Thoracic aorta (tissue), 2 donors: ENCODE results near the gene MDM2. TPM values are rescaled to one million over a fixed set of nuclear protein-coding genes. Genes with fewer than 3 reads are reported as not detected.
"Not testable (repeated sequence)": the region's sequence is repeated elsewhere in the genome, so short reads cannot be mapped to it uniquely, and the experiment has no call there.

Source experiments
- ATAC-seq: fragments of 150-250 bp; one replicate; pipeline ENCODE4 v1.8.0; 2017; ENCODE audit warnings: low read depth; ENCODE audit not compliant: insufficient number of reproducible peaks, low FRiP score
- DNase-seq: peaks from one replicate; pipeline ENCODE4 v3.0.0-alpha.2; 2020; ENCODE audit warnings: low spot score
- H3K27ac ChIP-seq, 2 donors: fragments of 200-600 bp; sonication (generic); 1 replicate in 1 of 2; 2 replicates in 1 of 2; pipeline ENCODE4 v1.5.1; 2016; ENCODE audit warnings: mild to moderate bottlenecking in 2 of 2, moderate library complexity in 2 of 2
- H3K27me3 ChIP-seq: fragments of 200-600 bp; sonication (generic); replicated peaks from 2 replicates; pipeline ENCODE4 v1.6.0; 2016; ENCODE audit warnings: mild to moderate bottlenecking; ENCODE audit not compliant: insufficient read depth
- H3K36me3 ChIP-seq: fragments of 200-600 bp; sonication (generic); one replicate; pipeline ENCODE4 v1.5.1; 2016
- H3K4me1 ChIP-seq, 2 donors: fragments of 200-600 bp; sonication (generic); 1 replicate in 1 of 2; 2 replicates in 1 of 2; pipeline versions ENCODE4 v1.5.1 to v1.6.0; 2016; ENCODE audit warnings: low read depth in 2 of 2, mild to moderate bottlenecking in 1 of 2; ENCODE audit not compliant: control insufficient read depth in 1 of 2
- H3K4me3 ChIP-seq: fragments of 200-600 bp; sonication (generic); 2 replicates; pipeline ENCODE4 v1.5.1; 2016; ENCODE audit warnings: mild to moderate bottlenecking
- H3K9me3 ChIP-seq: fragments of 200-600 bp; sonication (generic); 2 replicates; pipeline ENCODE4 v1.5.1; 2016
- CTCF ChIP-seq: fragments of 200-600 bp; sonication (generic); IDR thresholded peaks from one replicate; pipeline ENCODE4 v1.5.1; 2019; ENCODE audit warnings: antibody characterized with exemption
- total RNA-seq, 2 donors: library from RNA; depleted of rRNA; stranded (reverse); fragments of >200 nt; gene quantifications; one replicate each; pipeline versions ENCODE4 v1.1.0 to v1.2.3, GENCODE V29; 2016

MDM2 gene
- total RNA-seq, 2 donors from 2014 or later: 62.0 to 101 TPM

- TF ChIP-seq CTCF: no peak
- H3K4me3 ChIP-seq: peak overlapping the region; percentile 100
- peaks cover 14% of the 10 kb centered on the region for H3K36me3 ChIP-seq
- ATAC-seq: peak; percentile 78
- H3K9me3 ChIP-seq: no peaks in the 10 kb centered on the region
- peak; percentile 50 for DNase-seq
- peaks cover 27 to 28% of the 10 kb centered on the region in 2 donors for H3K4me1 ChIP-seq
- H3K27me3 ChIP-seq: no peaks in the 10 kb centered on the region
- peak overlapping the region; percentile 99 to 100 for H3K27ac ChIP-seq
Observed at GRCh38 chr12:68808388-68809189, 612 bp downstream of the MDM2 start.

- Histone ChIP-seq H3K27me3 (no peaks in the 10 kb centered on the region), H3K36me3 (peaks cover 20% of the 10 kb centered on the region), H3K4me3 (peak overlapping the region; percentile 100), H3K4me1 (peaks cover 32 to 34% of the 10 kb centered on the region in 2 donors), H3K27ac (peak overlapping the region; percentile 99 to 100), H3K9me3 (no peaks in the 10 kb centered on the region)
- DNase-seq (no peak), ATAC-seq (no peak)
- no peak for TF ChIP-seq CTCF
Observed at GRCh38 chr12:68809190-68810026, 1.4 kb downstream of the MDM2 start.

- H3K9me3 ChIP-seq, DNase-seq, H3K27ac ChIP-seq, H3K27me3 ChIP-seq, ATAC-seq: not testable (repeated sequence)
- peaks cover 20% of the 10 kb centered on the region for H3K36me3 ChIP-seq
- peaks cover 38 to 40% of the 10 kb centered on the region in 2 donors for H3K4me1 ChIP-seq
- peak overlapping the region; percentile 100 for H3K4me3 ChIP-seq
Observed at GRCh38 chr12:68810027-68810389, 2.0 kb downstream of the MDM2 start.

GRCh38 chr12:68811573-68811972, 3.6 kb downstream of the MDM2 start:
- H3K27ac ChIP-seq, DNase-seq, H3K9me3 ChIP-seq, H3K27me3 ChIP-seq, ATAC-seq: not testable (repeated sequence)
- Histone ChIP-seq H3K4me1 (peaks cover 49 to 51% of the 10 kb centered on the region in 2 donors), H3K36me3 (peaks cover 23% of the 10 kb centered on the region), H3K4me3 (peak overlapping the region; percentile 11)

- no peaks in the 10 kb centered on the region for H3K9me3 ChIP-seq
- H3K4me1 ChIP-seq: peaks cover 46 to 49% of the 10 kb centered on the region in 2 donors
- TF ChIP-seq CTCF: no peak
- ATAC-seq: no peak
- H3K27ac ChIP-seq: no peak overlapping the region
- H3K27me3 ChIP-seq: no peaks in the 10 kb centered on the region
- peaks cover 30% of the 10 kb centered on the region for H3K36me3 ChIP-seq
- no peak for DNase-seq
- peak overlapping the region; percentile 7 for H3K4me3 ChIP-seq
Observed at GRCh38 chr12:68812553-68813241, 4.7 kb downstream of the MDM2 start.
